HL-60 (cell line): ENCODE data around the gene NIPA2.

Experiments
- DNase-seq, 2 experiments: peaks; one replicate each; pipeline ENCODE4 v3.0.0-alpha.2; 2010 to 2020; ENCODE audit warnings: low read depth in 1 of 2, low spot score in 1 of 2
- H3K27ac ChIP-seq: fragments of 250-450 bp; sonication (Bioruptor Pico); replicated peaks from 2 replicates; pipeline ENCODE4 v1.5.1; 2020; ENCODE audit warnings: mild to moderate bottlenecking, moderate library complexity
- H3K27me3 ChIP-seq: fragments of 250-450 bp; sonication (Bioruptor Pico); 2 replicates; pipeline ENCODE4 v1.5.1; 2021; ENCODE audit warnings: mild to moderate bottlenecking, moderate library complexity; ENCODE audit not compliant: insufficient read depth, poor library complexity, severe bottlenecking
- H3K4me3 ChIP-seq: replicated peaks from 2 replicates; pipeline ENCODE4 v1.5.1; 2011; ENCODE audit warnings: mild to moderate bottlenecking, control low read depth, low read length; ENCODE audit not compliant: insufficient read depth
- GABPA ChIP-seq: IDR thresholded peaks from 2 replicates; pipeline ENCODE4 v1.6.1; 2012; ENCODE audit warnings: low read depth
- POLR2AphosphoS5 ChIP-seq: IDR thresholded peaks from 2 replicates; pipeline ENCODE4 v1.6.1; 2012; ENCODE audit warnings: low read depth
- SPI1 ChIP-seq: IDR thresholded peaks from 2 replicates; pipeline ENCODE4 v1.6.1; 2012; ENCODE audit warnings: low read depth, mild to moderate bottlenecking, borderline replicate concordance
- TF ChIP-seq, protein P1 (sequence below): IDR thresholded peaks from 2 replicates; pipeline ENCODE4 v1.6.1; 2012; ENCODE audit warnings: low read depth; ENCODE audit not compliant: insufficient replicate concordance
- TF ChIP-seq, protein P2 (sequence below): IDR thresholded peaks from one replicate; pipeline ENCODE4 v1.5.1; 2011; ENCODE audit warnings: low read length, control low read depth, inconsistent platforms; ENCODE audit not compliant: insufficient read depth

NIPA2 gene

DNA sequence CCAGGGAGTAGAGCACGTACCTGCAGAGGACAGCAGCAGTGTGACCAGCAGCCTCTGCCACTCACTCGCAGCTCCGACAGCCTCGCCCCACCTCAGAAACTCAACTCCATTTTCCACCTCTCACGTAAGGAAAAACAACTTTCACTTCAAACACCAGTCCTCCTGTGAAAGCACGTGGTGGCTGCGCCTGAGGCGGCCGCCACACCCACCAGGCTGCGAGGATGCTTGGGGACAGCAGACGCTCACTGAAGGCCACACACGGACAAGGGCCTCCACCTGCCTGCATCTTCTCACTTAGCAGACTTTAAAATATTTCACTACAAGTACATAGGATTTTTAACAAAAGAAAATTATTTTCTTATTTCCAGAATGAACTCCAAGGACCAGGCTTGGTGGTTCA is 73.8 kb downstream of the NIPA2 start:
- H3K27me3 ChIP-seq: no peaks in the 10 kb centered on the region
- TF ChIP-seq, protein P1, sequence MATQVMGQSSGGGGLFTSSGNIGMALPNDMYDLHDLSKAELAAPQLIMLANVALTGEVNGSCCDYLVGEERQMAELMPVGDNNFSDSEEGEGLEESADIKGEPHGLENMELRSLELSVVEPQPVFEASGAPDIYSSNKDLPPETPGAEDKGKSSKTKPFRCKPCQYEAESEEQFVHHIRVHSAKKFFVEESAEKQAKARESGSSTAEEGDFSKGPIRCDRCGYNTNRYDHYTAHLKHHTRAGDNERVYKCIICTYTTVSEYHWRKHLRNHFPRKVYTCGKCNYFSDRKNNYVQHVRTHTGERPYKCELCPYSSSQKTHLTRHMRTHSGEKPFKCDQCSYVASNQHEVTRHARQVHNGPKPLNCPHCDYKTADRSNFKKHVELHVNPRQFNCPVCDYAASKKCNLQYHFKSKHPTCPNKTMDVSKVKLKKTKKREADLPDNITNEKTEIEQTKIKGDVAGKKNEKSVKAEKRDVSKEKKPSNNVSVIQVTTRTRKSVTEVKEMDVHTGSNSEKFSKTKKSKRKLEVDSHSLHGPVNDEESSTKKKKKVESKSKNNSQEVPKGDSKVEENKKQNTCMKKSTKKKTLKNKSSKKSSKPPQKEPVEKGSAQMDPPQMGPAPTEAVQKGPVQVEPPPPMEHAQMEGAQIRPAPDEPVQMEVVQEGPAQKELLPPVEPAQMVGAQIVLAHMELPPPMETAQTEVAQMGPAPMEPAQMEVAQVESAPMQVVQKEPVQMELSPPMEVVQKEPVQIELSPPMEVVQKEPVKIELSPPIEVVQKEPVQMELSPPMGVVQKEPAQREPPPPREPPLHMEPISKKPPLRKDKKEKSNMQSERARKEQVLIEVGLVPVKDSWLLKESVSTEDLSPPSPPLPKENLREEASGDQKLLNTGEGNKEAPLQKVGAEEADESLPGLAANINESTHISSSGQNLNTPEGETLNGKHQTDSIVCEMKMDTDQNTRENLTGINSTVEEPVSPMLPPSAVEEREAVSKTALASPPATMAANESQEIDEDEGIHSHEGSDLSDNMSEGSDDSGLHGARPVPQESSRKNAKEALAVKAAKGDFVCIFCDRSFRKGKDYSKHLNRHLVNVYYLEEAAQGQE: no peak
- TF ChIP-seq SPI1: no peak
- TF ChIP-seq, protein P2, sequence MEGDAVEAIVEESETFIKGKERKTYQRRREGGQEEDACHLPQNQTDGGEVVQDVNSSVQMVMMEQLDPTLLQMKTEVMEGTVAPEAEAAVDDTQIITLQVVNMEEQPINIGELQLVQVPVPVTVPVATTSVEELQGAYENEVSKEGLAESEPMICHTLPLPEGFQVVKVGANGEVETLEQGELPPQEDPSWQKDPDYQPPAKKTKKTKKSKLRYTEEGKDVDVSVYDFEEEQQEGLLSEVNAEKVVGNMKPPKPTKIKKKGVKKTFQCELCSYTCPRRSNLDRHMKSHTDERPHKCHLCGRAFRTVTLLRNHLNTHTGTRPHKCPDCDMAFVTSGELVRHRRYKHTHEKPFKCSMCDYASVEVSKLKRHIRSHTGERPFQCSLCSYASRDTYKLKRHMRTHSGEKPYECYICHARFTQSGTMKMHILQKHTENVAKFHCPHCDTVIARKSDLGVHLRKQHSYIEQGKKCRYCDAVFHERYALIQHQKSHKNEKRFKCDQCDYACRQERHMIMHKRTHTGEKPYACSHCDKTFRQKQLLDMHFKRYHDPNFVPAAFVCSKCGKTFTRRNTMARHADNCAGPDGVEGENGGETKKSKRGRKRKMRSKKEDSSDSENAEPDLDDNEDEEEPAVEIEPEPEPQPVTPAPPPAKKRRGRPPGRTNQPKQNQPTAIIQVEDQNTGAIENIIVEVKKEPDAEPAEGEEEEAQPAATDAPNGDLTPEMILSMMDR: no peak
- TF ChIP-seq POLR2AphosphoS5: no peak
- TF ChIP-seq GABPA: no peak
- no peak overlapping the region for H3K4me3 ChIP-seq
- DNase-seq: no peak
- H3K27ac ChIP-seq: no peak overlapping the region

DNA sequence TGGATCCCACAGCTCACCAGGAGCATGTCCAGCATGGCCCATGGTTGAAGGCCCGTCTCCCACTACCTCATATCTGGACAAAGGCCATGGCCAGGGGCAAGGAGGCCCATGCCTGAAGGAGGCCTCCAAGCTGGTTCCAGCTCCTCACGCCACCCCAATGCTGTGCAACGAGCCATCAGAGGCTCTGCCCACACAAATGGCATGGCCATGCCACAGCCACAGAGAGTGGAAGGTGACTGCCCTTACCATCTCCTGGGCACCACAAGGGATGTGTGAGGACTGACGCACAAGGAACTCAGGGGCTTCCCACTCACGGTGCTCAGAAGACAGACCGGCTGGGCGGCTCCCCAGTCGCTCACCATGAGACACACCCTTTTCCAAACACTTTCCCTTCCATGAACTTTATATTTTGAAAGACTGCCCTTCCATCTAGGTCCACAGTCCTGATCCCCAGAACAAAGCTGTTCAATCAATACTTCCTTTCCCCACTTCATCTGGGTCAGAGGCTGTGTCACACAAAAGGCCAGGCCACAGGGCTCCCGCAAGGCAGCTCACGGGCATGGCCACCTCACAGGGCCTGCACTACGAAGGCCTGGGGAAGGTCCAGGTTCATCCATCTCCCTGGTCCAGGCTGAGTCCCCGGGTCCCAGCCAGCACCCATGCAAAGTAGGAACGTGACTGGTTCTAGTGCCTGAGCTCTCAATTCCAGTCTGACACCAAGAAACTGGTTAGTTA is 75.3 kb downstream of the NIPA2 start:
- H3K4me3 ChIP-seq: no peak overlapping the region
- DNase-seq: no peak
- no peaks in the 10 kb centered on the region for H3K27me3 ChIP-seq
- TF ChIP-seq SPI1 (no peak), POLR2AphosphoS5 (no peak)
- TF ChIP-seq, protein P1: no peak
- TF ChIP-seq, protein P2: no peak
- H3K27ac ChIP-seq: no peak overlapping the region

DNA sequence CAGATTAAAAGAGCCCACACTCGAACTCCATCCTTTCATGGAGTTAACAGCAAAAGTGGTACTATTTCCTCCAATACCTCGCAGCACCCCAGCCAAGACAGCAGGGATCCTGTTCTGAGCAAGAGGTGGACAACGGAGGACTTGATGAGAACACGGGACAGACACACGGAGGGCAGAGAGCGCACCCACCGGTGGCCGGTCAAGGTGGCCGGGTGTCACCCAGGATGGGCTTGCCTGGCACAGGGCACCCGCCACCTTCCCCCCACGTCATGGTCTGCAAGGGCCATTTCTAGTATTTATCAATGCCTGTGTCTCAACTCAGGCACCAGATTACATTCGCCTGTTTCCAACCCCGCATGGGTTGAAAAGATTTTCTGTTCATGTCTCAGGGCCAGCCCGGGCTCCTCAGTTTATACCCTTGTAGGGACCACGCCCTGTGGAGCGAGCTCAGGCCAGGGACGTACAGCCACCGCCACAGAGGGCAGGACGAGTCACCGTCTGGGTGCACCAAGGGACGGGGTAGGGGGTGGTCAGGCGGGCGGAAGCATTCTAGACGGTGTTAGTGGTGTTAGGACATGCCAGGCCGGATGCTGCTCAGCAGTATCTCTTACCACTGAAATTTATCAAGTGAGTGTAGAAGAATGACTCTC is 77.5 kb downstream of the NIPA2 start:
- DNase-seq: no peak
- Histone ChIP-seq H3K27ac (no peak overlapping the region), H3K4me3 (no peak overlapping the region), H3K27me3 (no peaks in the 10 kb centered on the region)
- TF ChIP-seq, protein P1: no peak
- no peak for TF ChIP-seq GABPA
- TF ChIP-seq, protein P2: no peak
- no peak for TF ChIP-seq POLR2AphosphoS5
- no peak for TF ChIP-seq SPI1
